Gastrocnemius medialis (tissue), 4 donors: ENCODE results near the gene AIDA.

Experiments used
- CTCF ChIP-seq, 5 experiments: fragments of 450-650 bp in 3 of 5; fragments of 200-600 bp in 2 of 5; sonication (generic) in 2 of 5; IDR thresholded peaks in 4 of 5; conservative IDR thresholded peaks in 1 of 5; 1 replicate in 4 of 5; 2 replicates in 1 of 5; pipeline ENCODE4 v1.5.1; 2016 to 2019; ENCODE audit warnings: antibody characterized with exemption in 5 of 5, mild to moderate bottlenecking in 3 of 5, moderate library complexity in 3 of 5
- POLR2A ChIP-seq, 2 donors: fragments of 450-650 bp; IDR thresholded peaks; one replicate each; pipeline ENCODE4 v1.6.1; 2017; ENCODE audit warnings: antibody characterized with exemption in 2 of 2, mild to moderate bottlenecking in 2 of 2, moderate library complexity in 2 of 2

- TF ChIP-seq CTCF (IDR thresholded peaks at IDR 0.05 in 4 of 5, conservative IDR thresholded peaks at IDR 0.05 in 1 of 5) (no peak), POLR2A (IDR thresholded peaks at IDR 0.05) (no peak)
Measured at GRCh38 chr1:222632749-222633148, 79.5 kb downstream of the AIDA start.
